ENCODE data around the gene SLC27A6.
"Not testable (repeated sequence)": the region's sequence is repeated elsewhere in the genome, so short reads cannot be mapped to it uniquely, and the experiment has no call there.

SLC27A6 gene, protein sequence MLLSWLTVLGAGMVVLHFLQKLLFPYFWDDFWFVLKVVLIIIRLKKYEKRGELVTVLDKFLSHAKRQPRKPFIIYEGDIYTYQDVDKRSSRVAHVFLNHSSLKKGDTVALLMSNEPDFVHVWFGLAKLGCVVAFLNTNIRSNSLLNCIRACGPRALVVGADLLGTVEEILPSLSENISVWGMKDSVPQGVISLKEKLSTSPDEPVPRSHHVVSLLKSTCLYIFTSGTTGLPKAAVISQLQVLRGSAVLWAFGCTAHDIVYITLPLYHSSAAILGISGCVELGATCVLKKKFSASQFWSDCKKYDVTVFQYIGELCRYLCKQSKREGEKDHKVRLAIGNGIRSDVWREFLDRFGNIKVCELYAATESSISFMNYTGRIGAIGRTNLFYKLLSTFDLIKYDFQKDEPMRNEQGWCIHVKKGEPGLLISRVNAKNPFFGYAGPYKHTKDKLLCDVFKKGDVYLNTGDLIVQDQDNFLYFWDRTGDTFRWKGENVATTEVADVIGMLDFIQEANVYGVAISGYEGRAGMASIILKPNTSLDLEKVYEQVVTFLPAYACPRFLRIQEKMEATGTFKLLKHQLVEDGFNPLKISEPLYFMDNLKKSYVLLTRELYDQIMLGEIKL
- total RNA-seq, result 0 to 0.17 (median 0) reads per million in 9 experiments

DNA sequence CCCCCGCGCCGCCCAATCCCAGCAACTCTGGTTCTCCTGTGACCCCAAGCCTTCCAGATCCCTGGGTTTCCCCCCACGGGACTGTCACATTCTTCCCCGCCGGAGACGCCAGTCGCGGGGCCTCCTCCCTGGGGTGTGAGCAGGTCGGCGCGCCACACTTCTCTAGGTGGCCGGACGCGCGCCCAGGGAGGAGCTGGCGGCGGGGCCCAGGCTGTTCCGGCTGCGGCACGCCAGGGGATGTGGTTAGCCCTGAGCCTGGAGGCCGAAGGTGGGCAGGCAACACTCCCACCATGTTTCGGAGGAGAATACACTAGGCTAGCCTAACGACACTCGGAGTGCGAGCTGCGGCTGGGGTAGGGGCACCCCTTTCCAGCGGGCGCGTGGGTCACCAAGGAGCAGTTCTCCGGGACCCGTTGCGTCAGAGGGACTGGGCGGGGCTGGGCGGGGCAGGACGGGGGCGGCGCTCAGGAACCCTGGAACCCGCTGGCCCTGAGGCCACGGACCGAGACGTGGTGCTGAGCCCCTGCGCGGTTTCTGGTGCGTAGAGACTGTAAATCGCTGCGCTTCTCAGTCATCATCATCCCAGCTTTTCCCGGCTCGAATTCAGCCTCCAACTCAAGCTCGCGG is at the start of gene SLC27A6:
SLC27A6 (plus strand) TSS at position 478 of the 627 bp plus-strand sequence. CDS start 650 bp downstream, outside the sequence.
- ATAC-seq (replicated peaks) (no peak), DNase-seq (no peak)
- H3K36me3 Mint-ChIP-seq (ENCODE audit: insufficient read depth), result no peaks in the 10 kb centered on the region
- H3K4me1 Mint-ChIP-seq (ENCODE audit: low read depth in 2 of 2), result no peaks in the 10 kb centered on the region
- H3K27me3 Mint-ChIP-seq, result peaks cover 6 to 30% of the 10 kb centered on the region in 2 donors
- peaks cover 6 to 7% of the 10 kb centered on the region in 2 donors for H3K9me3 Mint-ChIP-seq
- H3K4me3 Mint-ChIP-seq, result no peak within 1 kb of the TSS
- H3K27ac Mint-ChIP-seq, result no peak within 1 kb of the TSS

DNA sequence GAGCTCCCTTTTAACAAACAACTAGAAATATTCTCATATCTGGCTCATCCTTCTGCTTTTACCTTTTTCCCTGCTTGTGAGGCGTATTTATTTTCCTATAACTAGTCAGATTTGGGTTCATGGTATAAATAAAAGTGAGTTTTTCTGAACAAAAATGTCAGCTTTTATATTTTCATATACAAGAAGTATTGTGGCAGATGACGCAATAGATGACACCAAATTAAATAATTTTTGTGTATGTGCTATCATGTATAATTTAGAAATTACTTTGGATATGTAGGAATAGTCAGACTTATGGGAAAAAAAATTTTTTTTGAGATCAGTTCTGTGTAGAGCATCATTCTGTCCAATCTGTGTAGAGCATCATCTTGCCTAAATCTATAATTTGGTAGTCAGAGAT is 45.7 kb upstream of the SLC27A6 start:
- Mint-ChIP-seq H3K9me3 (no peaks in the 10 kb centered on the region), H3K4me1 (ENCODE audit: low read depth in 2 of 2) (no peaks in the 10 kb centered on the region), H3K27me3 (no peaks in the 10 kb centered on the region), H3K36me3 (ENCODE audit: insufficient read depth) (no peaks in the 10 kb centered on the region), H3K4me3 (no peak overlapping the region), H3K27ac (no peak overlapping the region)
- DNase-seq, result no peak
- ATAC-seq (replicated peaks), result no peak

DNA sequence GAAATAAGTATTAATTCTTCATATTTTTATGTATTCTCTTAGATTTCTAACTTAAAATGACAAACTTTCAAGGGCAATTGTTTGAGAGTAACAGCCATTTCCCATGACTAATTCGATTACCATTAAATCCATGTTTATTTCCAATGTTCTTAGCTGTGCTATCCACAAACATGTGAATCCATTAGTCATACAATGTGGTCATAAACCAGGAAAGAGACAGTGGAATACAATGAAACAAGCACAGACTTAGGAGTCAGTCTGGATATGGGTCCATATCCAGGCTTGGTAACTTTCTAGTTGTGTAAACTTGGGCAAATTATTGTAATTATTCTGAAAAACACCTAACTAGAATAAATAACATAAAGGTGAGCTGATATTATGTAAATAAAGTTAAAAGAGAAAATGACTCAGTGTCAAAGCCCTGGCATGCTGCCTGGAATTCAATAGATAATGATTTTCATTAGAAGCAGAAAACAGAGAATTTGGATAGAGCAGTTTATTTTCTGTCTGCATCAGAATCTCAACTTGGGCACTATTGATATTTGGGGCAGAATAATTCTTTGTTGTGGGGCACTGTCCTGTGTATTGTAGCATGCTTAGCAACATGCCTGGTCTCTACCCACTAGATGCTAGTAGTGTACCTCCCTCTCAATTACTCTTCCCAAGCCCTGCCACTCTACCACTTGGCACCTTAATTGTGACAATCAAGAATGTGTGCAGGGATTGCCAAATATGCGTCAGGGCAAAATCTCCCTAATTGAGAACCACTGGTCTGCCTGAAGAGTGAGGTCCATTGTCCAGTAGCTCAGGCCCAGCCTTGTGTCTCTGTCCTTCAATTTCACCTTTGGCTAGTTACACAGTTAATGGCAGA is 44.7 kb upstream of the SLC27A6 start:
- Mint-ChIP-seq H3K4me1 (ENCODE audit: low read depth in 2 of 2) (no peaks in the 10 kb centered on the region), H3K27ac (no peak overlapping the region), H3K9me3 (no peaks in the 10 kb centered on the region), H3K4me3 (no peak overlapping the region), H3K36me3 (ENCODE audit: insufficient read depth) (no peaks in the 10 kb centered on the region), H3K27me3 (no peaks in the 10 kb centered on the region)
- ATAC-seq (replicated peaks) (no peak), DNase-seq (no peak)

DNA sequence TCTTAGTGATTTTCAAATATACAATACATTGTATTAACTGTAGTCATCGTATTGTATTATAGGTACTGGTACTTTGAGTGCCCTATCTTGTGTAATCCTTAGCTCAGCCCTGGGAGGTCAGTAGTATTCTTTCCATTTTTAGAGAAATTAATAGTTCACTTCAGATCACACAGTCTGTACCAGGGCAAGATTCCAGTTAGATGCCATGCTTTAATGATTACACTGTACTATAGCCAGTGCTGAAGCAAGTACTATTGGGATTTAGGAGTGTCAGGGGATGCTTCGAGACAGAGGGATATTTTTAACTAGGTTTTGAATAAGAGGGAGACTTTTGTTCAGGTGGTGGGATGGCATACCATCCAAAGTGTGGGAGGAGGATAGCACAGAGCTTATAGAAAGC is 41.0 kb upstream of the SLC27A6 start:
- Mint-ChIP-seq H3K9me3 (no peaks in the 10 kb centered on the region), H3K27ac (no peak overlapping the region), H3K4me3 (no peak overlapping the region), H3K27me3 (no peaks in the 10 kb centered on the region), H3K36me3 (ENCODE audit: insufficient read depth) (no peaks in the 10 kb centered on the region), H3K4me1 (ENCODE audit: low read depth in 2 of 2) (no peaks in the 10 kb centered on the region)
- no peak for DNase-seq
- no peak for ATAC-seq (replicated peaks)

DNA sequence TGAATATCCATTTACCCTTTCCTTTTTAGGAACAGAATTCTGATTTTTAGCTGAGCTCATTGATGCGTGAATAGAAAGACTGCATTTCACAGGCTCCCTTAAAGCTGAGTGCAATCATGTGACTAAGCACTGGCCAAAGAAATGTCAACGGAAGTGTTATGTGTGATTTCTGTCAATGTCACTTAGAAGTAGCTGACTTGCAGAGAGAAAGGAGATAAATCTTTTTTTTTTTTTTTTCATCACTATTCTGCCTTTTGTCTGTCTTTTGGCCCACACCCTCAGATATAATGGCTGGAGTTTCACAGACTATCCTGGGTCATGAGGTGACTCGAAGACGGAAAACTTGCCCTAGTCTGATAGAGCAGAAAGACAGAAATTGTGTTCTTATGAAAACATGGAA is 39.3 kb upstream of the SLC27A6 start:
- Mint-ChIP-seq H3K9me3 (no peaks in the 10 kb centered on the region), H3K36me3 (ENCODE audit: insufficient read depth) (no peaks in the 10 kb centered on the region), H3K4me1 (ENCODE audit: low read depth in 2 of 2) (no peaks in the 10 kb centered on the region), H3K27me3 (no peaks in the 10 kb centered on the region), H3K4me3 (no peak overlapping the region), H3K27ac (no peak overlapping the region)
- ATAC-seq (replicated peaks) (no peak), DNase-seq (no peak)

DNA sequence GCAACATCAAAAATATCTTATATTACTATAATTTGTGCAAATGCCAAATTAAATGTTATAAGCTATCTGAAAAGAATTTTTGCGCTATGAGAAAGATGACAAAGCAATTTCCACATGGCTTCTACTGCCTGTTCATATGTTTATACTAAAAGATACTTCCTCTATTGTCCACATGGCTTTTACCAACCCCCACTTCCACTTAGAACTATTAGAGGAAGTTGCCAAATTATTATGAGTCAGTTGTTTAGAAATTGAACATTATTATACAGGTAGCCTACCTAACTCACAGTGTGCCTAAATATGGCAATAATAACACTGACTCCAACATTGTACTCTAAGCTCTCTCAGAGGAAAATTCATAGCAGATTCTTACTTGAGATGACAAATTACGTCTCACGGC is 37.6 kb upstream of the SLC27A6 start:
- Mint-ChIP-seq H3K27me3 (no peaks in the 10 kb centered on the region), H3K9me3 (no peaks in the 10 kb centered on the region)
- no peak for ATAC-seq (replicated peaks)

DNA sequence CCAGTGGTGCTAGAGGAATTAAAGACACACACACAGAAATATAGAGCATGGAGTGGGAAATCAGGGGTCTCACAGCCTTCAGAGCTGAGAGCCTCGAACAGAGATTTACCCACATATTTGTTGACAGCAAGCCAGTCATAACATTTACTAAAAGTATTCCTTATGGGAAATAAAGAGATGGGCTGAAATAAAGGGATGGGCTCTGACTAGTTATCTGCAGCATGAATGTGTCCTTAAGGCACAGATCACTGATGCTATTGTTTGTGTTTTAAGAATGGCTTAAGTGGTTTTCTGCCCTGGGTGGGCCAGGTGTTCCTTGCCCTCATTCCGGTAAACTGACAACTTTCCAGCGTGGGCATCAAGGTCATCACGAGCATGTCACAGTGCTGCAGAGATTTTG is 33.1 kb upstream of the SLC27A6 start:
- not testable (repeated sequence) for H3K4me1 Mint-ChIP-seq (ENCODE audit: low read depth in 2 of 2); H3K36me3 Mint-ChIP-seq (ENCODE audit: insufficient read depth)

More for the DNA sequence above, 37.6 kb upstream of the SLC27A6 start:
- Mint-ChIP-seq H3K4me1 (ENCODE audit: low read depth in 2 of 2) (no peaks in the 10 kb centered on the region), H3K36me3 (ENCODE audit: insufficient read depth) (no peaks in the 10 kb centered on the region), H3K4me3 (no peak overlapping the region), H3K27ac (no peak overlapping the region)
- DNase-seq, result no peak

DNA sequence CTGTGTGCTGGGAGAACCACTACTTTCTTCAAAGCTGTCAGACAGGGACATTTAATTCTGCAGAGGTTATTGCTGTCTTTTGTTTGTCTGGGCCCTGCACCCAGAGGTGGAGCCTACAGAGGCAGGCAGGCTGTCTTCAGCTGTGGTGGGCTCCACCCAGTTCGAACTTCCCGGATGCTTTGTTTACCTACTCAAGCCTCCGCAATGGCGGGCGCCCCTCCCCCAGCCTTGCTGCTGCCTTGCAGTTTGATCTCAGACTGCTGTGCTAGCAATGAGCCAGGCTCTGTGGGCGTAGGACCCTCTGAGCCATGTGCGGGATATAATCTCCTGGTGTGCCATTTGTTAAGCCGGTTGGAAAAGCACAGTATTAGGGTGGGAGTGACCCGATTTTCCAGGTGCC is 22.2 kb upstream of the SLC27A6 start:
- H3K9me3 Mint-ChIP-seq; H3K27ac Mint-ChIP-seq; DNase-seq; H3K27me3 Mint-ChIP-seq; H3K4me1 Mint-ChIP-seq (ENCODE audit: low read depth in 2 of 2); ATAC-seq (replicated peaks); H3K36me3 Mint-ChIP-seq (ENCODE audit: insufficient read depth); H3K4me3 Mint-ChIP-seq: not testable (repeated sequence)

More for the DNA sequence above, 33.1 kb upstream of the SLC27A6 start:
- ATAC-seq (replicated peaks); H3K27me3 Mint-ChIP-seq; H3K27ac Mint-ChIP-seq; DNase-seq; H3K4me3 Mint-ChIP-seq; H3K9me3 Mint-ChIP-seq: not testable (repeated sequence)

DNA sequence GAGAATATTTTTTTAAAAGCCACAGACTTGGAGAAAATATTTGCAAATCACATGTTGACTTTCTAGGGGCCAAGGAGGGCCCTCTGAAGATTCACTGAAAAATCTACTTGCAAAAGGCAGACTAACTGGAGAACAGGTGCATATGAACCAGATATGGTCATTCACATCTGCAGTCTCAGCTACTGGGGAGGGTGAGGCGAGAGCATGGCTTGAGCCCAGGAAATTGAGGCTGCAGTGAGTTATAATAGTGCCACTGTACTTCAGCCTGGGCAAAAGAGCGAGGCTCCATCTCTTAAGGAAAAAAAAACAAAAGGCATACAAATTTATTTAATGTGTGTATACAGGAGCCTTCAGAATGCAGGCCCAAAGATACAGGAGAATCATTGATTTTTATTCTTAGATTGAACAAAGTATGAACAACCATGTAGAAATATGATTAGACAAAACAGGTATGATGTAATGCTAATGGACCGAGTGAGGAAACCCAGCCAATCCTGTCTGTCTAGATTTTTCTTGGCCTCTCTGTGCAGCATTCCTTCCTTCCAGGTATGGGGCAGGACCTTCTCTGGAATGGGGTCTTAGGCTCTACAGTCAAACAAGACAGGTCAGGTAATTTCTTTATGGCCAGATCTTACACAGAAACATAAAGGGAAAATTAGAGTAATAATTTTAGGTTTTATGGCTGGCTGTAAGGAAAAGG is 15.3 kb upstream of the SLC27A6 start:
- Mint-ChIP-seq H3K4me3 (no peak overlapping the region), H3K27me3 (no peaks in the 10 kb centered on the region), H3K9me3 (no peaks in the 10 kb centered on the region), H3K4me1 (ENCODE audit: low read depth in 2 of 2) (no peaks in the 10 kb centered on the region), H3K36me3 (ENCODE audit: insufficient read depth) (no peaks in the 10 kb centered on the region), H3K27ac (no peak overlapping the region)
- DNase-seq (no peak), ATAC-seq (replicated peaks) (no peak)

DNA sequence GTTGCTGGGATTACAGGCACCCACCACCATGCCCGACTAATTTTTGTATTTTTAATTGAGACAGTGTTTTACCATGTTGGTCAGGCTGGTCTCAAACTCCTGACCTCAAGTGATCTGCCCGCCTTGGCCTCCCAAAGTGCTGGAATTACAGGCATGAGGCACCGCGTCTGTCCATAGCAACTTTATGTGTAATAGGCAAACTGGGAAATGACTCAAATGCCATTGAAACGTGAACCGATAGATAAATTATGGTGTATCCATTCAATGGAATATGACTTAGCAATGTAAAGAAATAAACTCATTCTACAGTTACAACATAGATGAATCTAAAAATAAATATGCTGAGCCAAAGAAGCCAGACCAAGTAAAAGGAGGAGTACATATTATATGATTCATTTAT is 14.0 kb upstream of the SLC27A6 start:
- not testable (repeated sequence) for ATAC-seq (replicated peaks); H3K4me3 Mint-ChIP-seq; H3K27me3 Mint-ChIP-seq; H3K4me1 Mint-ChIP-seq (ENCODE audit: low read depth in 2 of 2); H3K9me3 Mint-ChIP-seq; H3K27ac Mint-ChIP-seq; DNase-seq; H3K36me3 Mint-ChIP-seq (ENCODE audit: insufficient read depth)

DNA sequence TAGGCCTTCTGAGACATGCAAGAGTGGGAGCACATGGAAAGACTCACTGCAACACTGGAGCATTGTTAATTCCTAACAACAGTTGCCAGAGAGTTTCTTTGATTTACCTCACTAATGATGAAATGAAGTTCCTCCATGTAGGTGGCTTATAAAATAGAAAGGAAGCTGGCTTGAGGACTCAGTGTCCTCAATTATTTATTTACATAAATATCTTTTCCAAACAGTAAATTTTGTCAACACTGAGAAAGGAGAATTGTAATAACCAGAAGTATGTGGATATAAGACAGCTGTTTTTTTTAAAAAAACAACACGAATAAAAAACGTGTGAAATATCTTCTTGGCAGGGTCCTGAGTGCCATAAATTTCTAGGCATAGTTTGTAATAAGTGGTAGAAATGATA is 9.1 kb upstream of the SLC27A6 start:
- H3K36me3 Mint-ChIP-seq (ENCODE audit: insufficient read depth), result no peaks in the 10 kb centered on the region
- no peak overlapping the region for H3K4me3 Mint-ChIP-seq
- no peak for ATAC-seq (replicated peaks)
- no peak for DNase-seq
- no peaks in the 10 kb centered on the region for H3K4me1 Mint-ChIP-seq (ENCODE audit: low read depth in 2 of 2)
- peaks cover 2 to 16% of the 10 kb centered on the region in 2 donors for H3K9me3 Mint-ChIP-seq
- H3K27ac Mint-ChIP-seq, result no peak overlapping the region
- H3K27me3 Mint-ChIP-seq, result peaks cover 0 to 5% of the 10 kb centered on the region in 2 donors

DNA sequence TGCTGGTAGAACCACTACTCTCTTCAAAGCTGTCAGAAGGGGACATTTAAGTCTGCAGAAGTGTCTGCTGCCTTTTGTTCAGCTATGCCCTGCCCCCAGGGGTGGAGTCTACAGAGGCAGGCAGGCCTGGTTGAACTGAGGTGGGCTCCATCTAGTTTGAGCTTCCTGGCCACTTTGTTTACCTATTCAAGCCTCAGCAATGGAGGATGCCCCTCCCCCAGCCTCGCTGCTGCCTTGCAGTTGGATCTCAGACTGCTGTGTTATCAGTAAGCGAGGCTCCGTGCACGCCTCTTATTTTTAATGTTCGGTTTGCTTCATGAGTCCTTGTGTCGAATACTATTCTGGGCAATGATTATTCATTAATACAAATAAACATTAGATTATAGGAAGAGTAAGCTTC is 3.1 kb upstream of the SLC27A6 start:
- Mint-ChIP-seq H3K36me3 (ENCODE audit: insufficient read depth) (no peaks in the 10 kb centered on the region), H3K27ac (no peak overlapping the region), H3K4me3 (no peak overlapping the region), H3K27me3 (peaks cover 11 to 30% of the 10 kb centered on the region in 2 donors), H3K4me1 (ENCODE audit: low read depth in 2 of 2) (no peaks in the 10 kb centered on the region), H3K9me3 (peaks cover 3 to 16% of the 10 kb centered on the region in 2 donors)
- ATAC-seq (replicated peaks), result no peak
- no peak for DNase-seq

Data from effector memory CD8-positive, alpha-beta T cell (primary cell).